ENCODE results near the gene FLRT1. TPM values are rescaled to one million over a fixed set of nuclear protein-coding genes. Genes with fewer than 3 reads are reported as not detected.

The FLRT1 gene
- total RNA-seq, 4 donors from 2014 or later = 0.06 to 0.19 (median 0.08) TPM; not detected in 1

- intact Hi-C loops (cut with DNase I) = no loop called here
- Histone ChIP-seq H3K4me3 (no peak overlapping the region), H3K4me1 (peaks cover 5 to 27% (median 6%) of the 10 kb centered on the region in 3 donors), H3K9me3 (no peaks in the 10 kb centered on the region), H3K27ac (peak overlapping the region in 1 of 4 donors; percentile 2), H3K27me3 (peaks cover 0 to 22% (median 0%) of the 10 kb centered on the region in 4 donors), H3K36me3 (no peaks in the 10 kb centered on the region)
- DNase-seq = no peak
- 71 to 87% methylated on average over 17 of the region's 20 CpGs for WGBS, 2 donors
- TF ChIP-seq POLR2A (IDR thresholded peaks at IDR 0.05) (no peak), CTCF (IDR thresholded peaks at IDR 0.05) (no peak)
Measured at GRCh38 chr11:64023712-64024710, 11.7 kb upstream of the FLRT1 start.

- intact Hi-C loops (cut with DNase I) = no loop called here
- no peak for DNase-seq
Measured at GRCh38 chr11:64025205-64025604, 10.5 kb upstream of the FLRT1 start.

GRCh38 chr11:64026575-64027205 lies 9.0 kb upstream of the FLRT1 start:
- Histone ChIP-seq H3K36me3 (no peaks in the 10 kb centered on the region), H3K9me3 (no peaks in the 10 kb centered on the region), H3K4me3 (no peak overlapping the region), H3K4me1 (peaks cover 5 to 17% (median 6%) of the 10 kb centered on the region in 3 donors), H3K27ac (no peak overlapping the region), H3K27me3 (peaks cover 0 to 33% (median 0%) of the 10 kb centered on the region in 4 donors)
- TF ChIP-seq POLR2A (IDR thresholded peaks at IDR 0.05) (no peak), CTCF (IDR thresholded peaks at IDR 0.05) (no peak)
- DNase-seq = no peak
- intact Hi-C loops (cut with DNase I) = no loop called here
- 80 to 82% methylated on average over 7 of the region's 7 CpGs for WGBS, 2 donors

More at GRCh38 chr11:64025205-64025604, 10.5 kb upstream of the FLRT1 start:
- Histone ChIP-seq H3K36me3 (no peaks in the 10 kb centered on the region), H3K4me1 (peaks cover 5 to 24% (median 6%) of the 10 kb centered on the region in 3 donors), H3K9me3 (no peaks in the 10 kb centered on the region), H3K27me3 (peaks cover 0 to 31% (median 0%) of the 10 kb centered on the region in 4 donors), H3K4me3 (no peak overlapping the region), H3K27ac (no peak overlapping the region)
- TF ChIP-seq POLR2A (IDR thresholded peaks at IDR 0.05) (no peak), CTCF (IDR thresholded peaks at IDR 0.05) (no peak)
- WGBS, 2 donors = 60 to 79% methylated on average over 3 to 4 of the region's 4 CpGs

GRCh38 chr11:64027651-64028397 lies 7.9 kb upstream of the FLRT1 start:
- Histone ChIP-seq H3K27me3 (peaks cover 0 to 44% (median 0%) of the 10 kb centered on the region in 4 donors), H3K9me3 (no peaks in the 10 kb centered on the region), H3K4me3 (no peak overlapping the region), H3K27ac (no peak overlapping the region), H3K4me1 (peaks cover 5 to 12% (median 6%) of the 10 kb centered on the region in 3 donors), H3K36me3 (no peaks in the 10 kb centered on the region)
- WGBS, 2 donors = 15 to 56% methylated on average over 4 to 10 of the region's 20 CpGs
- DNase-seq = no peak
- TF ChIP-seq POLR2A (IDR thresholded peaks at IDR 0.05) (no peak), CTCF (IDR thresholded peaks at IDR 0.05) (no peak)
- intact Hi-C loops (cut with DNase I) = no loop called here
